ENCODE data around the gene LYPD6B.
"Not testable (repeated sequence)": the region's sequence is repeated elsewhere in the genome, so short reads cannot be mapped to it uniquely, and the experiment has no call there.

The LYPD6B gene

GRCh38 chr2:149205143-149205542 lies 166.6 kb downstream of the LYPD6B start:
- no peak for DNase-seq (ENCODE audit: low read depth)

- no peak for DNase-seq (ENCODE audit: low read depth)
Measured at GRCh38 chr2:149213764-149214493, 175.4 kb downstream of the LYPD6B start.

GRCh38 chr2:149218497-149218896 lies 180.0 kb downstream of the LYPD6B start:
- no peak for DNase-seq (ENCODE audit: low read depth)

- no peak for DNase-seq (ENCODE audit: low read depth)
Measured at GRCh38 chr2:149219856-149220255, 181.4 kb downstream of the LYPD6B start.

- no peak for DNase-seq (ENCODE audit: low read depth)
Measured at GRCh38 chr2:149221002-149221401, 182.5 kb downstream of the LYPD6B start.

- no peak for DNase-seq (ENCODE audit: low read depth)
Measured at GRCh38 chr2:149221898-149222297, 183.4 kb downstream of the LYPD6B start.

GRCh38 chr2:149223472-149224095 lies 185.1 kb downstream of the LYPD6B start:
- no peak for DNase-seq (ENCODE audit: low read depth)

GRCh38 chr2:149224543-149224942 lies 186.0 kb downstream of the LYPD6B start:
- DNase-seq (ENCODE audit: low read depth) = no peak

- no peak for DNase-seq (ENCODE audit: low read depth)
Measured at GRCh38 chr2:149225446-149225845, 186.9 kb downstream of the LYPD6B start.

- DNase-seq (ENCODE audit: low read depth) = no peak
Measured at GRCh38 chr2:149226790-149227189, 188.3 kb downstream of the LYPD6B start.

- no peak for DNase-seq (ENCODE audit: low read depth)
Measured at GRCh38 chr2:149235816-149236375, 197.4 kb downstream of the LYPD6B start.

- no peak for DNase-seq (ENCODE audit: low read depth)
Measured at GRCh38 chr2:149236410-149236809, 197.9 kb downstream of the LYPD6B start.

GRCh38 chr2:149246186-149246585 lies 207.7 kb downstream of the LYPD6B start:
- DNase-seq (ENCODE audit: low read depth) = no peak

GRCh38 chr2:149251436-149251835 lies 212.9 kb downstream of the LYPD6B start:
- not testable (repeated sequence) for DNase-seq (ENCODE audit: low read depth)

GRCh38 chr2:149256877-149257276 lies 218.4 kb downstream of the LYPD6B start:
- DNase-seq (ENCODE audit: low read depth) = not testable (repeated sequence)

- no peak for DNase-seq (ENCODE audit: low read depth)
Measured at GRCh38 chr2:149258531-149258930, 220.0 kb downstream of the LYPD6B start.

- DNase-seq (ENCODE audit: low read depth) = no peak
Measured at GRCh38 chr2:149259136-149259535, 220.6 kb downstream of the LYPD6B start.

GRCh38 chr2:149261692-149262091 lies 223.2 kb downstream of the LYPD6B start:
- no peak for DNase-seq (ENCODE audit: low read depth)
